ENCODE results near the gene PSMB9.

The PSMB9 gene

GRCh38 chr6:32908897-32909296 lies 54.9 kb downstream of the PSMB9 start:
- no peak for DNase-seq (ENCODE audit: low read depth)

Measured in GM04504 (cell line).